Activated T-cell treated with anti-CD3 and anti-CD28 coated beads, Interleukin-2, amount 50 U/mL, for 24 hours (primary cell): ENCODE results near the gene MNAT1.
A peak's percentile ranks its signal among the peaks of the same experiment; 100 is the strongest.
"Not testable (repeated sequence)": the region's sequence is repeated elsewhere in the genome, so short reads cannot be mapped to it uniquely, and the experiment has no call there.

Experiments used
- DNase-seq: peaks from one replicate; pipeline ENCODE4 v3.0.0-alpha.2; 2020
- H3K27ac Mint-ChIP-seq: 2 replicates; pipeline ENCODE4 v1.8.0; 2020; ENCODE audit warnings: mild to moderate bottlenecking, mixed read lengths
- H3K27me3 Mint-ChIP-seq: 2 replicates; pipeline ENCODE4 v1.8.0; 2020; ENCODE audit warnings: mixed read lengths
- H3K36me3 Mint-ChIP-seq: 2 replicates; pipeline ENCODE4 v1.8.0; 2020; ENCODE audit warnings: low read depth, mixed read lengths
- H3K4me1 Mint-ChIP-seq: 2 replicates; pipeline ENCODE4 v1.8.0; 2020; ENCODE audit warnings: low read depth, mixed read lengths
- H3K4me3 Mint-ChIP-seq: 2 replicates; pipeline ENCODE4 v1.8.0; 2020; ENCODE audit warnings: mild to moderate bottlenecking, moderate library complexity, mixed read lengths
- H3K9me3 Mint-ChIP-seq: 2 replicates; pipeline ENCODE4 v1.8.0; 2020; ENCODE audit warnings: mixed read lengths

MNAT1 gene

DNA sequence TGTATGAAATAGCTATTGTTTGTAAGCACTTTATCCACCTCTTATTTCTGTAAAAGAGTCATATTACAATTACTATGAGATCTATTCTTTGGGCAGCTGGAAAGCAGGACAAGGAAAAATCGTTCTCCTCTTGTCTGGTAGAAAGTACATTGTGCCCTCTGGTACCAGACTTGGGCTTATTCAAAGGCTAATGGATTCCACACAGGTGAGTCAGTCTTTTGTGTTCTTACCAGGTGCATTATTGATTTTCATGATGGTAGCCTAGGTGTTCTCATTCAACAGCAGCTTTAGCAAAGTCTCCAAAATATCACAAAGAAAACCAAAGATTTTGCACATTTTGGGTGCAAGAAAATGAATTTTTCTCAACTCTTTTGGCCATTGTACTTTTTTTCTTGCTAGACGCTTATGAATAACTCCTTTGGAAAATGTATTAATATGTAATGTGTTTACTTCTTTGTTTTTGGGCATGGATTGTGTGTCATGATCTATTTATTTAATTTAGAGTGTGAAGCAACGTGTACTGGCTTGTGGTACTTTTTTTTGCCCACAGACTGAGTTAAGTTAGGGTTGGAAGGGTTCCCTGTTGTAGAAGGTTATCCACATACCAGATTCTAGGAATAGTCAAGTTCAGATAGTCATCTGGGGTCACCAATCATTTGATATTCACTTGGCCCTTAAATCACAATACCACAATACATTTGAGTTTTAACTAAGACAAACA lies 26.2 kb downstream of the MNAT1 start:
- DNase-seq, result no peak
- Mint-ChIP-seq H3K9me3 (no peaks in the 10 kb centered on the region), H3K27me3 (peaks cover 4% of the 10 kb centered on the region), H3K36me3 (peaks cover 4% of the 10 kb centered on the region), H3K27ac (no peak overlapping the region), H3K4me1 (peaks cover 32% of the 10 kb centered on the region), H3K4me3 (no peak overlapping the region)

DNA sequence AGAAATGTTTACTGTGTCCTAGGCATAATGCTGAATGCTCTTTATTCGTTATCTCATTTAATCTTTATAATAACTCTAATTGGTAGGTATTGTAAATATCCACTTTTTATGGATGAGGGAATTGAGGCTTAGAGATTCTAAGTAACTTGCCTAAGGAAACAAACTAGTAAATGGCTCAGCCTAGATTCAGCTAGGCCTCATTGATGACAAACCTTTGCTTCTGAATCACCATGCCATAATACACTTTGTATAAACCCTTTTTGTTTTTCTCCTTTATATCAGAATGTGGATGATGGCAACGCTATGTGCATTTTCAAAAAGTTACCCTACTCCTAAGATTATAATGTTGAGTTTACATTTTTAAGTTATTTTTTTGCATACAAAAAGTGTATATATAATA lies 34.0 kb downstream of the MNAT1 start:
- Mint-ChIP-seq H3K9me3 (no peaks in the 10 kb centered on the region), H3K27me3 (no peaks in the 10 kb centered on the region), H3K36me3 (peaks cover 2% of the 10 kb centered on the region), H3K27ac (no peak overlapping the region), H3K4me3 (no peak overlapping the region), H3K4me1 (peaks cover 5% of the 10 kb centered on the region)
- no peak for DNase-seq

DNA sequence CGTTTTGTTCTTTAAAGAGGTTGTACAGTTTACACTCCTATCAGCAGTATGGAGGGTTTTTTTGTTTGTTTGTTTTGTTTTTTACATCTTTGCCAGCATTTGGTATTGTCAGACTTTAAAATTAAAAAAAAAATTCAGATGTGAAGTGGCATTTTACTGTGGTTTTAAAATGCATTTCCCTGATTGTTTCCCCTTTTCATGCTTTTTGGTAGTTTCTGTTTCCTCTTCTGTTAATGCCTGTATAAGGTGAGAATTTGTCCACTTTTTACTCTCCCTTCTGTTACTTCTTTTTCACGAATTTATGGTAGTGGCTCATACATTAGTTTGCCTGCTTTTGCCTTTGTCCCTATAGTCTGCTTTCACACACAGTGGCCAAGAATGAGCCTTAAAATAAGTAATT lies 36.6 kb downstream of the MNAT1 start:
- Mint-ChIP-seq H3K4me3 (no peak overlapping the region), H3K27me3 (no peaks in the 10 kb centered on the region), H3K36me3 (peaks cover 2% of the 10 kb centered on the region), H3K4me1 (peaks cover 5% of the 10 kb centered on the region), H3K9me3 (no peaks in the 10 kb centered on the region), H3K27ac (no peak overlapping the region)
- no peak for DNase-seq

DNA sequence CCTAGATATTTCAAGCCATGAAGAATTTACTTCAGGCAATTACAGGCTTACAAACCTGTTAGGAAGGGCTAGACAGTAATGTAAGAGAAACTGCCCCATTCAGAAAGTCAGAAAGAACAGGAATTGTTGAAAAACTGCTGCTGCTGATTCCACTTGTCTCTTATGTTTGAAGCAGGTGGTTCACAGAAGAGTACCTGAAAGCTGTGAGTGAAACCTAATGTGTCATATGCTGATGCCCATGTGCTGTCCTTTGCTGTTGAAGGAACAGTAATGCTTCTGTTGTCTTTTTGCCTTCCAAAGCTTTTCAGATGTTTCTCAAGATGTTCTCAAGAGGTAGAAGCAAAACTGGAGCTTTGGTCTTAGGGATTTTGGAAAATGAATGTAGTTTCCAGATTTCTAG lies 39.0 kb downstream of the MNAT1 start:
- no peak for DNase-seq

DNA sequence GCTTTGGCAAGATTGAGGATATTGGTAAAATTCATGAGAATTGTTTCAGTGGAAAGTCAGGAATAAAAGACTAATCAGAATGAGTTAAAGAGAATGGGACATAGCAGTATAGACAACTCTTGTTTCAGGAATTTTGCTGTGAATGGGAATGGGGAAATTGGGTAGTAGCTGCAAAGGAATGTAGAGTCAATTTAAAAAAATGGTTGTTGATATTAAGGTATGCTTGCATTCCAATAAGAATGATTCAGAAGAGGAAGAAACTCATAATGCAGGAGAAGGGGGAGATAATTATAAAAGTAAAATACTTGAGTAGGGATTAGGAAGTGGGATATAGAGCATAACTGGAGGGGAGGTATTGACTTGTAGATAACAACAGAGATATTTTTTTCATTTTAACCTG lies 40.7 kb downstream of the MNAT1 start:
- Mint-ChIP-seq H3K4me1 (peaks cover 15% of the 10 kb centered on the region), H3K4me3 (no peak overlapping the region), H3K27ac (no peak overlapping the region), H3K36me3 (peaks cover 4% of the 10 kb centered on the region), H3K9me3 (no peaks in the 10 kb centered on the region), H3K27me3 (no peaks in the 10 kb centered on the region)
- no peak for DNase-seq

More for the DNA sequence above, 39.0 kb downstream of the MNAT1 start:
- H3K36me3 Mint-ChIP-seq, result no peaks in the 10 kb centered on the region
- H3K4me3 Mint-ChIP-seq, result no peak overlapping the region
- no peaks in the 10 kb centered on the region for H3K27me3 Mint-ChIP-seq
- H3K9me3 Mint-ChIP-seq, result no peaks in the 10 kb centered on the region
- peaks cover 8% of the 10 kb centered on the region for H3K4me1 Mint-ChIP-seq
- no peak overlapping the region for H3K27ac Mint-ChIP-seq

DNA sequence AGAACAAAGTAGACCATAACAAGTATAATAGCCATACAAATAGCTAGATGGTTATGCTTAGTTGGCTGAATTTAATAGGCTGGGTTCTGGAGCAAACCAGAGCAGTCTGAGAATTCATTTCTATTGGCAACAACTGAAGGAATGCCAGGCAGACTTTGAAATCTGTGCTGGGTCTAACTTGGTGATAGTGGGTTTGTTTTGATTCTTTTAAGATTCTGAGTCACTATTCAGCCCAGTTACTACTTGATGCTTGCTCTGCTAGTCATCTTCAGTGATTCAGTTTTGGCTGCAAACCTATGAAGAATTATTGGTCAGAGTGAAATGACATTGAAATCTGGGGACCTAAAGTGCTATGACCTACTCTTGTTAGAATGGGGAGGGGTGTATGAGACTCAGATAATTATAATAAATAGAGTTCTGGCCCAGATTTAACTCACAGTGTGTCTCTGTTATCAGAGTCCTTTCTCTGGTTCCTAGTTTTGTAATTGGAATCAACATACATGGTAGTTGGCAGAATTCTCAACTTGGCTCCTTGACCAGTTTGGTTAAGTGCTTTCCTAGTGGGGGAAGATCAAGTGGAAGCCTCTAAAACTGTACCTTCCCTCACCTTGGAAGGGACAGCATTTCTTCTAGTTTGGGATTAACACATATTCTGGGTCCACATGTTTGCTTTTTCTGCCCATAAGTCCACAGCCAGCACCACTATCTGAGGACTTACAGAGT lies 43.5 kb downstream of the MNAT1 start:
- no peak overlapping the region for H3K4me3 Mint-ChIP-seq
- no peak overlapping the region for H3K27ac Mint-ChIP-seq
- DNase-seq, result no peak
- peaks cover 21% of the 10 kb centered on the region for H3K4me1 Mint-ChIP-seq
- no peaks in the 10 kb centered on the region for H3K9me3 Mint-ChIP-seq
- no peaks in the 10 kb centered on the region for H3K27me3 Mint-ChIP-seq
- H3K36me3 Mint-ChIP-seq, result peaks cover 4% of the 10 kb centered on the region

DNA sequence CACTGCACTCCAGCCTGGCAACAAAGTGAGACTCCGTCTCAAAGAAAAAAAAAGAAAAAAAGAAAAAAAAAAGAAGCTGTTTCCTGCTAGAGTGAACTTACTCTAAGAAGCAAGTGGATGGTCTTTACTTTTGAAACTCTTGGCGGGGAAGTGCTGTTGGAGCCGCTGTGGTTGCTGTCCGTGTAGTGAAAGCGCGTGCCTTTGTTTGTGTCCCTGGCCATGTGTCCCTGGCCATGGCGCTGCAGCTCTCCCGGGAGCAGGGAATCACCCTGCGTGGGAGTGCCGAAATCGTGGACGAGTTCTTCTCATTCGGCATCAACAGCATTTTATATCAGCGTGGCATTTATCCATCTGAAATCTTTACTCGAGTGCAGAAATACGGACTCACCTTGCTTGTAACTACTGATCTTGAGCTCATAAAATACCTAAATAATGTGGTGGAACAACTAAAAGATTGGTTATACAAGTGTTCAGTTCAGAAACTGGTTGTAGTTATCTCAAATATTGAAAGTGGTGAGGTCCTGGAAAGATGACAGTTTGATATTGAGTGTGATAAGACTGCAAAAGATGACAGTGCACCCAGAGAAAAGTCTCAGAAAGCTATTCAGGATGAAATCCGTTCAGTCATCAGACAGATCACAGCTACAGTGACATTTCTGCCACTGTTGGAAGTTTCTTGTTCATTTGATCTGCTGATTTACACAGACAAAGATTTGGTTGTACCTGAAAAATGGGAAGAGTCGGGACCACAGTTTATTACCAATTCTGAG lies 45.4 kb downstream of the MNAT1 start:
- not testable (repeated sequence) for H3K36me3 Mint-ChIP-seq

DNA sequence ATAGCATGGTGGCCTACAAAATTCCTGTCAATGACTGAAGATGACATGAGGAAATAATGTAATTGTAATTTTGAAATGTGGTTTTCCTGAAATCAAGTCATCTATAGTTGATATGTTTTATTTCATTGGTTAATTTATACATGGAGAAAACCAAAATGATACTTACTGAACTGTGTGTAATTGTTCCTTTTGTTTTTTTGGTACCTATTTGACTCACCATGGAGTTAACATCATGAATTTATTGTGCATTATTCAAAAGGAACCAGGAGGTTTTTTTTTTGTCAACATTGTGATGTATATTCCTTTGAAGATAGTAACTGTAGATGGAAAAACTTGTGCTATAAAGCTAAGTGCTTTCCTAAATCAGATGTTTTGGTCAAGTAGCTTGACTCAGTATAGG lies 46.0 kb downstream of the MNAT1 start:
- DNase-seq, H3K4me3 Mint-ChIP-seq, H3K9me3 Mint-ChIP-seq, H3K27me3 Mint-ChIP-seq, H3K36me3 Mint-ChIP-seq: not testable (repeated sequence)
- Mint-ChIP-seq H3K27ac (peak overlapping the region; percentile 60), H3K4me1 (peaks cover 21% of the 10 kb centered on the region)

More for the DNA sequence above, 45.4 kb downstream of the MNAT1 start:
- not testable (repeated sequence) for H3K9me3 Mint-ChIP-seq, DNase-seq, H3K27me3 Mint-ChIP-seq, H3K4me3 Mint-ChIP-seq
- H3K4me1 Mint-ChIP-seq, result peaks cover 21% of the 10 kb centered on the region
- H3K27ac Mint-ChIP-seq, result peak overlapping the region; percentile 60

DNA sequence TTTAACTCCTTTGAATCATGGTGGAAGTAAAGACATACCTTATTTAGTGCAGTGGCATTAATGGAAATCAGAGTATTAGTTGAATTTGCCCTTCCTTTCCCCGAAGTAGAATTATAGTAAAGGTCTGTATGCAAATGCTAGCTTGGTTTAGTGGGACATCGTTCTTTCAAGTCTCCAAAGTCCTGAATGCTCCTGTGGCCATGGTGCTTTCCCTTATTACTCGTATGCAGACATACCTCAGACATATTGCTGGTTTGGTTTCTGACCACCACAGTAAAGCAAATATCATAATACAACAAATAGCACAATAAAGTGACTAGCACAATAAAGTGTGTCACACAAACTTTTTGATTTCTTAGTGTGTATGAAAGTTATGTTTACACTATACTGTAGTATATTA lies 52.3 kb downstream of the MNAT1 start:
- Mint-ChIP-seq H3K4me3 (no peak overlapping the region), H3K4me1 (peaks cover 4% of the 10 kb centered on the region), H3K27ac (no peak overlapping the region), H3K36me3 (peaks cover 20% of the 10 kb centered on the region), H3K27me3 (no peaks in the 10 kb centered on the region), H3K9me3 (no peaks in the 10 kb centered on the region)
- DNase-seq, result no peak

DNA sequence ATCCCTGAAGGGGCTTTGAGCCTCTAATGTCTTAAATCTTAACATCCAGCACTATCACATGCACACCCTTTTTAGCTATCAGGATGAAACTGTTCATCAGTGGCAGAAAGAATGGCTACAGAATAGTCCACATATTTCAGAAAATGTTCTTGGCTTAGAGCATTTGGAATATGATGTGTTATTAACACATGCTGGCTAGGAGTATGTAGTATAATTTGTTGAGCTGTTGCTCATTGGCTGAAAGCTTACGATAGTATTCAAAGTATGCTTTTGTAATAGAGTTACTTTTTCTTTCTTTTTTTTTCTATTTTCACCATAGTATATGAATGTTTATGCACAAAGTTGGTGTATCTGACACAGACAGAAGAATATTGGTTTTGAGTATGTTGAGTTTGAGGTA lies 55.1 kb downstream of the MNAT1 start:
- Mint-ChIP-seq H3K9me3 (no peaks in the 10 kb centered on the region), H3K27ac (no peak overlapping the region), H3K4me3 (no peak overlapping the region), H3K27me3 (no peaks in the 10 kb centered on the region), H3K4me1 (peaks cover 4% of the 10 kb centered on the region), H3K36me3 (peaks cover 31% of the 10 kb centered on the region)
- no peak for DNase-seq

DNA sequence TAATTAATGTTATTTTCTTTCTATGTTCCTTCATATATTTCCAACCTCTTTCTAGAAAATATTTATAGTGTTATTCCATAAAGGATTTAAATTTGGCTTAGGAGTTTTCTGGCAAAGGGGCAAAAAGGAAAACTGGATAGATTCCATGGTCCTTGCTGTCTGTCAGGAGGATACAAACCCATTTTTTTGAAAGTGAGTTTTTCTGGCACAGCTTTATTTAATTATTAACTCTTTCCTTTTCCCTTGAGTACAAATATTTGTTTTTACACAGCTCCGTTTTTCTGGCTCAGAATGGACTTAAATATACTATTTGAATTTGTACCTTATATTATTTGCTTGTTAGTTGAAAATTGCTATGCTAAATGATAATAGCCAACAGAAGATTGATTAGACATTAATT lies 56.3 kb downstream of the MNAT1 start:
- DNase-seq, result no peak
- H3K4me3 Mint-ChIP-seq, result no peak overlapping the region
- peaks cover 32% of the 10 kb centered on the region for H3K36me3 Mint-ChIP-seq
- H3K27ac Mint-ChIP-seq, result no peak overlapping the region
- no peaks in the 10 kb centered on the region for H3K27me3 Mint-ChIP-seq
- no peaks in the 10 kb centered on the region for H3K9me3 Mint-ChIP-seq
- peaks cover 4% of the 10 kb centered on the region for H3K4me1 Mint-ChIP-seq

DNA sequence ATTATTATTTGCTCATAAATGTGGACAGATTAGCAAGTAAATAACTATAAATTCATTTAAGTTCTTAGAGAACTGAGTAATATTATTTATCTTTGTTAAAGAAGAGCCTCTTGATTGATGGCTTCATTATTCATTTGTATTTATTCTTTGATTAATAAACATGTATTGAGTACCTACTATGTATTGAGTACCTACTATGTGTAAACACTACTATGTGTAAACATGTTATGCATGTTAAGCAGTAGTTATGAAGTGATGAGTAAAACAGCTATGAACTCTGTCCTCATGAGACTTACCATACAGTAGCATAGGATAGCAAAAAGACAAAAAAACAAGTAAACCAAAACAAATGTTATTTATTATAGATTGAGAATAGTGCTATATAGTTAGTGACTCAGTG lies 61.9 kb downstream of the MNAT1 start:
- no peaks in the 10 kb centered on the region for H3K4me1 Mint-ChIP-seq
- H3K4me3 Mint-ChIP-seq, result no peak overlapping the region
- no peaks in the 10 kb centered on the region for H3K27me3 Mint-ChIP-seq
- peaks cover 50% of the 10 kb centered on the region for H3K36me3 Mint-ChIP-seq
- no peak overlapping the region for H3K27ac Mint-ChIP-seq
- no peaks in the 10 kb centered on the region for H3K9me3 Mint-ChIP-seq
- DNase-seq, result no peak

DNA sequence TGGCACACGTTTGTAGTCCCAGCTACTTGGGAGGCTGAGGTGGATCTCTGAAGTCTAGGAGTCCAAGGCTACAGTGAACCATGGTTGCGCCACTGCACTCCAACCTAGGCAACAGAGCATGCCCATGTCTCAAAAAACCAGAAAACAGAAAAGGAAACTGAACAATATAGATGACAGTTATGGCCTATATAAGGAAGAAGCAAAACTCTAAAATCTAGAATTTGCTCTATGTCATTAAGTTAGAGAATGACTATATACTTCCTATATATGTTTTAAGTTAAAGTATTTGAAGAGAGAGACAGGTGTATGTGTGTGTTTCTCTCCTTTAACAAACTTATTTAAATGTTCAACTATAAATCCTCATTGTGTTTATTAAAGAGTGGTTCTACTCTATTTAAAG lies 65.8 kb downstream of the MNAT1 start:
- no peak overlapping the region for H3K4me3 Mint-ChIP-seq

DNA sequence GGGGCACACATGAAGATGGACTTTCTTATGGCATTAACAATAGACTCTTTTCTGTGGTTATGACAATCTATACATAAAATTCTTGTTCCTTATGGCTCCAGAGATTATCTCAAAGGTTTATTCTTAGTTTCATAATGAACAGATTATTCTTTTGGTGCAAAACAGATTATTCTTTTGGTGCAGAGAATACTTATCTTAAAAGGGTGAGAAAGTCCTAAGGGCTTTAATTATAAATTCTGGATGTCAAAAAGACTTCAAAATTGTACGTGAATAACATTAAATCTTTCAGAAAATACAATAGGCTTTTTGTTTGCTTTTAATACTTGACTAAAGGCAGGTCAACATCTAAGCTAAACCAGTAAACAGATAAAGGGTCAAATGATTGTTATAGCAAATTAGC lies 69.3 kb downstream of the MNAT1 start:
- Mint-ChIP-seq H3K27me3 (no peaks in the 10 kb centered on the region), H3K4me3 (no peak overlapping the region), H3K27ac (no peak overlapping the region), H3K4me1 (peaks cover 9% of the 10 kb centered on the region), H3K36me3 (peaks cover 28% of the 10 kb centered on the region), H3K9me3 (no peaks in the 10 kb centered on the region)
- DNase-seq, result no peak

More for the DNA sequence above, 65.8 kb downstream of the MNAT1 start:
- Mint-ChIP-seq H3K4me1 (no peaks in the 10 kb centered on the region), H3K9me3 (no peaks in the 10 kb centered on the region), H3K27ac (no peak overlapping the region), H3K27me3 (no peaks in the 10 kb centered on the region), H3K36me3 (peaks cover 44% of the 10 kb centered on the region)
- DNase-seq, result no peak
